ENCODE results near the gene GALNT13. TPM values are rescaled to one million over a fixed set of nuclear protein-coding genes. Genes with fewer than 3 reads are reported as not detected.
A peak's percentile ranks its signal among the peaks of the same experiment; 100 is the strongest.

The GALNT13 gene
- total and polyA plus RNA-seq, 2 of the 13 experiments (the other 11 are each of a cell fraction or from before 2014, with no cell fraction given) = 1.3 to 5.0 TPM

DNA sequence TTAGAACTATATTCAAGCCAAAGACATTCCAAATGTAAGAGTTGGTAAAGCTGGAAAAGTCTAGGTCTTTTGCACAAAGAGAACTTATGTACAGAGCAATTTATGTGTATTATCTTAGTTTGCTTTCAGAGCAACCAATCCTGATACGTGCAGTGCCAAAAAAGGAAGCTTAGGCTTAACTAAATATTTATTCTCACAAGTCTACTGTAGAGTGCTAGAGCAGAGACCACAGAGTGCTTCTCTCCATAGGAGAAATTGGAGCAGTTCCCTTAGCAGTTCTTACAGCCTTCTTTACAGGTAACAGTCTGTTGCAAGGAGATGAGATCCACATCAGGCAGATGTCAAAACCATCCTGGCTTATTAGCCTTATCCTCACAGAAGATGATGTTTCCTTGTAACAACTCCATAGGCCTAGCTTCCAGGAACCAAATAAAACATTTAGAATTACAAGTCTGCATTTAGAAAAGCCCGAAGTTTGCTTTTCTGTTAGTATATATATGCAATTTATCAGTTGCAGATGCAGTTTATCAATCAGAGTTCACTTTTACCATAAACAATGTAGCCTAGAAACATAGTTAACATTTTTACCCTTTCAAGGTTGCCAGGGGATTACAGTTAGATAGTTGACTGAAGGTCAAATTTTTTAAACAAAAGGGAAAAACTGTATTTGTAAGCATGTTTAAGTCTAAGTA lies 576.2 kb downstream of the GALNT13 start (continued):
- TF ChIP-seq, protein P1, sequence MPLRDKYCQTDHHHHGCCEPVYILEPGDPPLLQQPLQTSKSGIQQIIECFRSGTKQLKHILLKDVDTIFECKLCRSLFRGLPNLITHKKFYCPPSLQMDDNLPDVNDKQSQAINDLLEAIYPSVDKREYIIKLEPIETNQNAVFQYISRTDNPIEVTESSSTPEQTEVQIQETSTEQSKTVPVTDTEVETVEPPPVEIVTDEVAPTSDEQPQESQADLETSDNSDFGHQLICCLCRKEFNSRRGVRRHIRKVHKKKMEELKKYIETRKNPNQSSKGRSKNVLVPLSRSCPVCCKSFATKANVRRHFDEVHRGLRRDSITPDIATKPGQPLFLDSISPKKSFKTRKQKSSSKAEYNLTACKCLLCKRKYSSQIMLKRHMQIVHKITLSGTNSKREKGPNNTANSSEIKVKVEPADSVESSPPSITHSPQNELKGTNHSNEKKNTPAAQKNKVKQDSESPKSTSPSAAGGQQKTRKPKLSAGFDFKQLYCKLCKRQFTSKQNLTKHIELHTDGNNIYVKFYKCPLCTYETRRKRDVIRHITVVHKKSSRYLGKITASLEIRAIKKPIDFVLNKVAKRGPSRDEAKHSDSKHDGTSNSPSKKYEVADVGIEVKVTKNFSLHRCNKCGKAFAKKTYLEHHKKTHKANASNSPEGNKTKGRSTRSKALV (CRISPR knock-in tag; IDR thresholded peaks at IDR 0.05) = no peak
- TF ChIP-seq, protein P2, sequence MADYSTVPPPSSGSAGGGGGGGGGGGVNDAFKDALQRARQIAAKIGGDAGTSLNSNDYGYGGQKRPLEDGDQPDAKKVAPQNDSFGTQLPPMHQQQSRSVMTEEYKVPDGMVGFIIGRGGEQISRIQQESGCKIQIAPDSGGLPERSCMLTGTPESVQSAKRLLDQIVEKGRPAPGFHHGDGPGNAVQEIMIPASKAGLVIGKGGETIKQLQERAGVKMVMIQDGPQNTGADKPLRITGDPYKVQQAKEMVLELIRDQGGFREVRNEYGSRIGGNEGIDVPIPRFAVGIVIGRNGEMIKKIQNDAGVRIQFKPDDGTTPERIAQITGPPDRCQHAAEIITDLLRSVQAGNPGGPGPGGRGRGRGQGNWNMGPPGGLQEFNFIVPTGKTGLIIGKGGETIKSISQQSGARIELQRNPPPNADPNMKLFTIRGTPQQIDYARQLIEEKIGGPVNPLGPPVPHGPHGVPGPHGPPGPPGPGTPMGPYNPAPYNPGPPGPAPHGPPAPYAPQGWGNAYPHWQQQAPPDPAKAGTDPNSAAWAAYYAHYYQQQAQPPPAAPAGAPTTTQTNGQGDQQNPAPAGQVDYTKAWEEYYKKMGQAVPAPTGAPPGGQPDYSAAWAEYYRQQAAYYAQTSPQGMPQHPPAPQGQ (CRISPR knock-in tag; IDR thresholded peaks at IDR 0.05; ENCODE audit: borderline replicate concordance) = no peak
- TF ChIP-seq SIX4 (CRISPR knock-in tag; IDR thresholded peaks at IDR 0.05) (0 out of 2 replicates have a peak, but pooled peaks have one; percentile 19), ZNF431 (CRISPR knock-in tag; IDR thresholded peaks at IDR 0.05; ENCODE audit: borderline replicate concordance, low read depth) (no peak), HOXA3 (CRISPR knock-in tag; IDR thresholded peaks at IDR 0.05) (no peak), MXD4 (CRISPR knock-in tag; IDR thresholded peaks at IDR 0.05) (no peak), RBM22 (optimal IDR thresholded peaks at IDR 0.05; ENCODE audit: low read length) (no peak), FIP1L1 (IDR thresholded peaks at IDR 0.05; ENCODE audit: borderline replicate concordance, insufficient read depth, low read depth, low read length) (no peak), ZNF598 (CRISPR knock-in tag; IDR thresholded peaks at IDR 0.05; ENCODE audit: borderline replicate concordance) (no peak), MTF2 (CRISPR knock-in tag; IDR thresholded peaks at IDR 0.05; ENCODE audit: borderline replicate concordance) (no peak), HNRNPH1 (optimal IDR thresholded peaks at IDR 0.05; ENCODE audit: low read depth, low read length) (no peak), ZNF136 (CRISPR knock-in tag; IDR thresholded peaks at IDR 0.05; ENCODE audit: low read depth) (no peak), EEA1 (CRISPR knock-in tag; IDR thresholded peaks at IDR 0.05; ENCODE audit: borderline replicate concordance) (no peak), DR1 (CRISPR knock-in tag; IDR thresholded peaks at IDR 0.05) (no peak), NFKBIZ (CRISPR knock-in tag; IDR thresholded peaks at IDR 0.05) (no peak)
- TF ChIP-seq, protein P3, sequence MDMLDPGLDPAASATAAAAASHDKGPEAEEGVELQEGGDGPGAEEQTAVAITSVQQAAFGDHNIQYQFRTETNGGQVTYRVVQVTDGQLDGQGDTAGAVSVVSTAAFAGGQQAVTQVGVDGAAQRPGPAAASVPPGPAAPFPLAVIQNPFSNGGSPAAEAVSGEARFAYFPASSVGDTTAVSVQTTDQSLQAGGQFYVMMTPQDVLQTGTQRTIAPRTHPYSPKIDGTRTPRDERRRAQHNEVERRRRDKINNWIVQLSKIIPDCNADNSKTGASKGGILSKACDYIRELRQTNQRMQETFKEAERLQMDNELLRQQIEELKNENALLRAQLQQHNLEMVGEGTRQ (IDR thresholded peaks at IDR 0.05; ENCODE audit: low read depth, low read length) = no peak
- TF ChIP-seq, protein P3 (CRISPR knock-in tag; IDR thresholded peaks at IDR 0.05; ENCODE audit: borderline replicate concordance) = peak; percentile 87; the same call in 1 of the 2 replicates
- TF ChIP-seq, protein P4, sequence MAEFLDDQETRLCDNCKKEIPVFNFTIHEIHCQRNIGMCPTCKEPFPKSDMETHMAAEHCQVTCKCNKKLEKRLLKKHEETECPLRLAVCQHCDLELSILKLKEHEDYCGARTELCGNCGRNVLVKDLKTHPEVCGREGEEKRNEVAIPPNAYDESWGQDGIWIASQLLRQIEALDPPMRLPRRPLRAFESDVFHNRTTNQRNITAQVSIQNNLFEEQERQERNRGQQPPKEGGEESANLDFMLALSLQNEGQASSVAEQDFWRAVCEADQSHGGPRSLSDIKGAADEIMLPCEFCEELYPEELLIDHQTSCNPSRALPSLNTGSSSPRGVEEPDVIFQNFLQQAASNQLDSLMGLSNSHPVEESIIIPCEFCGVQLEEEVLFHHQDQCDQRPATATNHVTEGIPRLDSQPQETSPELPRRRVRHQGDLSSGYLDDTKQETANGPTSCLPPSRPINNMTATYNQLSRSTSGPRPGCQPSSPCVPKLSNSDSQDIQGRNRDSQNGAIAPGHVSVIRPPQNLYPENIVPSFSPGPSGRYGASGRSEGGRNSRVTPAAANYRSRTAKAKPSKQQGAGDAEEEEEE (CRISPR knock-in tag; IDR thresholded peaks at IDR 0.05; ENCODE audit: borderline replicate concordance) = no peak
- TF ChIP-seq, protein P5, sequence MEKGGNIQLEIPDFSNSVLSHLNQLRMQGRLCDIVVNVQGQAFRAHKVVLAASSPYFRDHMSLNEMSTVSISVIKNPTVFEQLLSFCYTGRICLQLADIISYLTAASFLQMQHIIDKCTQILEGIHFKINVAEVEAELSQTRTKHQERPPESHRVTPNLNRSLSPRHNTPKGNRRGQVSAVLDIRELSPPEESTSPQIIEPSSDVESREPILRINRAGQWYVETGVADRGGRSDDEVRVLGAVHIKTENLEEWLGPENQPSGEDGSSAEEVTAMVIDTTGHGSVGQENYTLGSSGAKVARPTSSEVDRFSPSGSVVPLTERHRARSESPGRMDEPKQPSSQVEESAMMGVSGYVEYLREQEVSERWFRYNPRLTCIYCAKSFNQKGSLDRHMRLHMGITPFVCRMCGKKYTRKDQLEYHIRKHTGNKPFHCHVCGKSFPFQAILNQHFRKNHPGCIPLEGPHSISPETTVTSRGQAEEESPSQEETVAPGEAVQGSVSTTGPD (CRISPR knock-in tag; IDR thresholded peaks at IDR 0.05) = no peak
